K562 (cell line): ENCODE data around the gene RRP9. TPM values are rescaled to one million over a fixed set of nuclear protein-coding genes. Genes with fewer than 3 reads are reported as not detected.

Experiments used
- ATAC-seq: fragments of 200-7000 bp; cut with Tn5 transposase; 3 replicates; pipeline ENCODE4 v1.9.1; 2020; ENCODE audit warnings: moderate library complexity
- BruUV-seq: library from RNA; stranded (reverse); fragments of 400-500 nt; replicated peaks from 2 replicates; lab custom pipeline; 2021; lab: Mats Ljungman, UMichigan
- CTCF ChIA-PET: fragments of 300-600 bp; formaldehyde crosslinking; extraction: SDS; loops from one replicate; lab custom pipeline; 2021; ENCODE audit warnings: low intra/inter-chr PET ratio; lab: Yijun Ruan, JAX
- POLR2A ChIA-PET: fragments of 300-600, 350-650 bp; sonication (Branson Sonifier 250); formaldehyde crosslinking; extraction: SDS; loops from one replicate; lab custom pipeline; 2021; ENCODE audit warnings: antibody characterized with exemption, inconsistent platforms; lab: Yijun Ruan, JAX
- DNase-seq, 4 experiments: peaks; one replicate each; pipeline versions ENCODE4 v3.0.0 to v3.0.0-alpha.2; 2011 to 2018; ENCODE audit warnings: low spot score in 3 of 4, mixed read lengths in 3 of 4; ENCODE audit errors: extremely low read depth in 1 of 4
- FAIRE-seq: peaks from 2 replicates; lab custom pipeline; 2011; peaks lifted over from hg19 to GRCh38; lab: Jason Lieb, UNC
- H2AFZ ChIP-seq: 2 replicates; pipeline ENCODE4 v1.6.0; 2011; ENCODE audit warnings: low read depth, low read length, control low read depth, inconsistent platforms
- H3K27ac ChIP-seq: fragments of 200-600 bp; 3 replicates; pipeline ENCODE4 v1.8.0; 2011; ENCODE audit warnings: low read depth, mild to moderate bottlenecking, control low read depth, inconsistent platforms, low read length, moderate library complexity, mixed read lengths; ENCODE audit errors: extremely low read depth
- H3K27me3 ChIP-seq, 2 experiments: fragments of 300-600 bp in 1 of 2; 2 replicates in 1 of 2; 3 replicates in 1 of 2; pipeline versions ENCODE4 v1.6.0 to v1.8.0; 2011; ENCODE audit warnings: inconsistent platforms in 2 of 2, low read length in 2 of 2, mild to moderate bottlenecking in 1 of 2, mixed read lengths in 1 of 2, moderate library complexity in 1 of 2; ENCODE audit not compliant: control insufficient read depth in 2 of 2, insufficient read depth in 2 of 2
- H3K36me3 ChIP-seq: fragments of 300-600 bp; 3 replicates; pipeline ENCODE4 v1.8.0; 2011; ENCODE audit warnings: mild to moderate bottlenecking, low read length, inconsistent platforms; ENCODE audit not compliant: control insufficient read depth, insufficient read depth
- H3K4me1 ChIP-seq, 2 experiments: fragments of 200-600 bp in 1 of 2; replicated peaks in 1 of 2; 2 replicates in 1 of 2; 3 replicates in 1 of 2; pipeline versions ENCODE4 v1.5.1 to v1.8.0; 2011; ENCODE audit warnings: inconsistent platforms in 2 of 2, low read length in 2 of 2, mild to moderate bottlenecking in 1 of 2, mixed read lengths in 1 of 2, moderate library complexity in 1 of 2; ENCODE audit not compliant: control insufficient read depth in 2 of 2, insufficient read depth in 2 of 2
- H3K4me2 ChIP-seq: 2 replicates; pipeline ENCODE4 v1.6.1; 2011; ENCODE audit warnings: low read length, control low read depth, inconsistent platforms, mixed read lengths; ENCODE audit not compliant: insufficient read depth
- H3K4me3 ChIP-seq: fragments of 200-600 bp; sonication (generic), shearing (Covaris generic); 2 replicates; pipeline ENCODE4 v1.5.1; 2016; ENCODE audit warnings: control low read depth, inconsistent platforms
- H3K79me2 ChIP-seq: fragments of 200-600 bp; 3 replicates; pipeline ENCODE4 v1.8.0; 2011; ENCODE audit warnings: low read length, inconsistent platforms; ENCODE audit not compliant: control insufficient read depth, insufficient read depth
- H3K9ac ChIP-seq, 2 experiments: 2 replicates each; pipeline versions ENCODE4 v1.6.0 to v1.6.1; 2011; ENCODE audit warnings: low read depth in 2 of 2, low read length in 2 of 2, control low read depth in 1 of 2, inconsistent platforms in 1 of 2, mild to moderate bottlenecking in 1 of 2, mixed read lengths in 1 of 2; ENCODE audit not compliant: insufficient read depth in 1 of 2
- H3K9me1 ChIP-seq: one replicate; pipeline ENCODE4 v1.6.0; 2011; ENCODE audit warnings: inconsistent platforms, mild to moderate bottlenecking, low read length, moderate library complexity; ENCODE audit not compliant: control insufficient read depth, insufficient read depth
- H3K9me3 ChIP-seq: replicated peaks from 2 replicates; pipeline ENCODE4 v1.5.1; 2011; ENCODE audit warnings: low read depth, low read length, inconsistent platforms; ENCODE audit not compliant: control insufficient read depth, insufficient read depth
- H4K20me1 ChIP-seq: replicated peaks from 2 replicates; pipeline ENCODE4 v1.6.1; 2011; ENCODE audit warnings: low read length, inconsistent platforms, mixed read lengths; ENCODE audit not compliant: control insufficient read depth, insufficient read depth
- CBX8 ChIP-seq: fragments of 200-600 bp; sonication (generic); IDR thresholded peaks from 2 replicates; pipeline ENCODE4 v1.6.1; 2012; ENCODE audit warnings: borderline replicate concordance, mixed run types, low read depth, mild to moderate bottlenecking, moderate library complexity, mixed read lengths, low read length, control low read depth, inconsistent platforms; ENCODE audit not compliant: poor library complexity, severe bottlenecking; ENCODE audit errors: extremely low read depth
- EZH2 ChIP-seq: IDR thresholded peaks from 2 replicates; pipeline ENCODE4 v1.6.1; 2012; ENCODE audit warnings: low read depth, mild to moderate bottlenecking, inconsistent platforms, low read length, borderline replicate concordance
- GABPB2 ChIP-seq: fragments of 250-450 bp; sonication (Bioruptor Pico); conservative IDR thresholded peaks from 2 replicates; pipeline ENCODE4 v1.5.1; 2021; ENCODE audit warnings: mild to moderate bottlenecking
- HDGF ChIP-seq: fragments of 450-650 bp; IDR thresholded peaks from 2 replicates; pipeline ENCODE4 v1.6.1; 2016
- HNRNPUL1 ChIP-seq: fragments of 200-400 bp; formaldehyde crosslinking; IDR thresholded peaks from 2 replicates; pipeline ENCODE4 v1.6.1; 2017; ENCODE audit warnings: low read length
- IRF2 ChIP-seq: sonication (generic); formaldehyde crosslinking; IDR thresholded peaks from 2 replicates; pipeline ENCODE4 v1.8.1; 2022; ENCODE audit warnings: mild to moderate bottlenecking, missing genetic modification reagents
- KDM4B ChIP-seq, 2 experiments: fragments of 450-650 bp in 1 of 2; sonication (generic) in 1 of 2; IDR thresholded peaks; 2 replicates each; pipeline ENCODE4 v1.6.1; 2016 to 2017; ENCODE audit warnings: borderline replicate concordance in 2 of 2, antibody characterized with exemption in 1 of 2, low read depth in 1 of 2, mild to moderate bottlenecking in 1 of 2
- MYBL2 ChIP-seq, 2 experiments: fragments of 450-650 bp in 1 of 2; sonication (generic) in 1 of 2; formaldehyde crosslinking in 1 of 2; IDR thresholded peaks; 2 replicates each; pipeline versions ENCODE4 v1.6.1 to v1.8.1; 2017 to 2022; ENCODE audit warnings: borderline replicate concordance in 1 of 2, inconsistent platforms in 1 of 2, low read depth in 1 of 2, mild to moderate bottlenecking in 1 of 2, missing genetic modification reagents in 1 of 2, moderate library complexity in 1 of 2
- NELFE ChIP-seq: IDR thresholded peaks from 2 replicates; pipeline ENCODE4 v1.6.1; 2011; ENCODE audit warnings: mild to moderate bottlenecking; ENCODE audit not compliant: insufficient read depth, insufficient read length
- NFE2 ChIP-seq: IDR thresholded peaks from 2 replicates; pipeline ENCODE4 v1.6.1; 2014; ENCODE audit warnings: antibody characterized with exemption, low read depth
- NFRKB ChIP-seq: fragments of 450-650 bp; IDR thresholded peaks from 2 replicates; pipeline ENCODE4 v1.6.1; 2016; ENCODE audit warnings: low read depth
- NFXL1 ChIP-seq: fragments of 450-650 bp; formaldehyde crosslinking; IDR thresholded peaks from 2 replicates; pipeline ENCODE4 v1.4.0; 2021; ENCODE audit warnings: mild to moderate bottlenecking
- SP1 ChIP-seq: sonication (generic); formaldehyde crosslinking; IDR thresholded peaks from 2 replicates; pipeline ENCODE4 v1.8.1; 2022; ENCODE audit warnings: mild to moderate bottlenecking, missing genetic modification reagents
- SRSF9 ChIP-seq: fragments of 200-400 bp; formaldehyde crosslinking; IDR thresholded peaks from 2 replicates; pipeline ENCODE4 v1.6.1; 2017; ENCODE audit warnings: low read depth, low read length, borderline replicate concordance
- SUPT5H ChIP-seq: fragments of 450-650 bp; IDR thresholded peaks from 2 replicates; pipeline ENCODE4 v1.6.1; 2016
- ZNF232 ChIP-seq: sonication (generic); formaldehyde crosslinking; IDR thresholded peaks from 2 replicates; pipeline ENCODE4 v1.8.0; 2022; ENCODE audit warnings: mild to moderate bottlenecking, missing genetic modification reagents
- WGBS: fragments of 100-300 bp; shearing (Covaris generic); methylation state at CpG from one replicate; pipeline ENCODE4 v1.1.6; 2016; ENCODE audit warnings: low coverage, mixed read lengths; ENCODE audit not compliant: insufficient coverage; ENCODE audit errors: missing lambda C conversion rate; 5-methylcytosine and 5-hydroxymethylcytosine counted together
- in situ Hi-C: fragments of 300-500 bp; cut with MboI; formaldehyde crosslinking; loops from 4 replicates; pipeline ENCODE4 v1.15.0; 2018; ENCODE audit warnings: inconsistent platforms, mixed read lengths
- intact Hi-C: fragments of 100-400 bp; cut with micrococcal nuclease; formaldehyde crosslinking; loops from 2 replicates; pipeline ENCODE4 v1.14.2; 2022
- polyA plus RNA-seq, 8 experiments: library from polyadenylated mRNA; depleted of rRNA in 4 of 8; stranded (reverse) in 5 of 8; unstranded in 3 of 8; fragments of >200 nt; fragmentation: Nextera tagmentation in 2 of 8; fragmentation: Illumina TruSeq in 1 of 8; extraction: Ambion mirVana in 2 of 8; extraction: Trizol in 1 of 8; gene quantifications; 2 replicates each; pipeline versions ENCODE4 v1.2.1 to v1.2.3, GENCODE V29; 2011 to 2014; ENCODE audit warnings: inconsistent platforms in 1 of 8, missing spikeins in 1 of 8
- total RNA-seq, 7 experiments: library from RNA; depleted of rRNA in 6 of 7; stranded (reverse); fragments of >200 nt in 6 of 7; fragmentation: Illumina TruSeq in 2 of 7; extraction: Trizol in 2 of 7; gene quantifications; 2 replicates each; pipeline versions ENCODE4 v1.2.1 to v1.2.3, GENCODE V29; 2011 to 2021; ENCODE audit warnings: low replicate concordance in 1 of 7
- TF ChIP-seq, protein P1 (sequence below): fragments of 250-450 bp; sonication (Bioruptor Pico); IDR thresholded peaks from 2 replicates; pipeline ENCODE4 v1.4.0; 2020; ENCODE audit warnings: mild to moderate bottlenecking
- TF ChIP-seq, protein P2 (sequence below): fragments of 450-650 bp; IDR thresholded peaks from 2 replicates; pipeline ENCODE4 v1.6.1; 2017; ENCODE audit warnings: antibody characterized with exemption, mild to moderate bottlenecking

Gene RRP9
- total and polyA plus RNA-seq, 9 of the 15 experiments (the other 6 are each of a cell fraction or from before 2014, with no cell fraction given) = 5.2 to 67.0 (median 45.9) TPM

DNA sequence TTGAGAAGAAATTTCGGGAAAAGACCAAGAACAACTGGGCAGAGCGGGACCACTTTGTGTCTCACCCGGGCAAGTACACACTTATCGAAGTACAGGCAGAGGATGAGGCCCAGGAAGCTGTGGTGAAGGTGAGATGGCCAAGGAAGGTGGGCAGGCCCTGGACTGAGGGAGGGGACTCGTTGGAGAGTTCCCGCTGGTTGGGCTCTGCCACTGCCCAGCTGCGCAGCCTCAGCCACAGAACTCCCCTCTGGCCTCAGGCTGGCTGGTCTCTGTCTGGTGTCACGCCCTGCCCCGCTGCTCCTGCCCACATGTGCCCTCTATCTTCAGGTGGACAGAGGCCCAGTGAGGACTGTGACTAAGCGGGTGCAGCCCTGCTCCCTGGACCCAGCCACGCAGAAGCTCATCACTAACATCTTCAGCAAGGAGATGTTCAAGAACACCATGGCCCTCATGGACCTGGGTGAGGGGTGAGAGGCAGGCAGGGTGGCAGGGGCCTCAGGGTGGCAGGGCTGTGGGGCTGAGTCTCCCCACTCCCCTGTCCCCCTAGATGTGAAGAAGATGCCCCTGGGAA lies 2.8 kb upstream of the RRP9 start:
- Histone ChIP-seq H4K20me1 (no peaks in the 10 kb centered on the region), H3K27ac (no peak overlapping the region), H3K9me3 (no peaks in the 10 kb centered on the region), H3K36me3 (peaks cover 10% of the 10 kb centered on the region; the same call in 1 of the 3 replicates), H3K9me1 (no peaks in the 10 kb centered on the region), H3K27me3 (no peaks in the 10 kb centered on the region), H3K4me2 (no peak overlapping the region), H3K79me2 (peaks cover 22% of the 10 kb centered on the region), H3K9ac (no peak overlapping the region), H2AFZ (no peak overlapping the region), H3K4me3 (no peak overlapping the region), H3K4me1 (peaks cover 15 to 28% of the 10 kb centered on the region in 2 experiments; a peak in 4 of 5 replicates)
- POLR2A ChIA-PET = interaction anchor here (1.0 to 1.1 kb wide), 2 partner anchors 10 to 25 kb away, joined by 3 read pairs; no protein-coding TSS in a partner anchor
- TF ChIP-seq NFE2 (no peak), SRSF9 (no peak), SP1 (CRISPR knock-in tag) (no peak), EZH2 (no peak), ZNF232 (CRISPR knock-in tag) (no peak), KDM4B (IDR thresholded peaks at IDR 0.05; ENCODE audit: borderline replicate concordance in 2 of 2, low read depth in 1 of 2) (no peak), NFXL1 (no peak), HDGF (no peak), MYBL2 (IDR thresholded peaks at IDR 0.05; ENCODE audit: low read depth) (no peak), MYBL2 (CRISPR knock-in tag; IDR thresholded peaks at IDR 0.05; ENCODE audit: borderline replicate concordance) (no peak), HNRNPUL1 (no peak), SUPT5H (no peak), IRF2 (CRISPR knock-in tag) (no peak), NFRKB (no peak), CBX8 (no peak), NELFE (no peak), GABPB2 (CRISPR knock-in tag) (no peak)
- TF ChIP-seq, protein P1, sequence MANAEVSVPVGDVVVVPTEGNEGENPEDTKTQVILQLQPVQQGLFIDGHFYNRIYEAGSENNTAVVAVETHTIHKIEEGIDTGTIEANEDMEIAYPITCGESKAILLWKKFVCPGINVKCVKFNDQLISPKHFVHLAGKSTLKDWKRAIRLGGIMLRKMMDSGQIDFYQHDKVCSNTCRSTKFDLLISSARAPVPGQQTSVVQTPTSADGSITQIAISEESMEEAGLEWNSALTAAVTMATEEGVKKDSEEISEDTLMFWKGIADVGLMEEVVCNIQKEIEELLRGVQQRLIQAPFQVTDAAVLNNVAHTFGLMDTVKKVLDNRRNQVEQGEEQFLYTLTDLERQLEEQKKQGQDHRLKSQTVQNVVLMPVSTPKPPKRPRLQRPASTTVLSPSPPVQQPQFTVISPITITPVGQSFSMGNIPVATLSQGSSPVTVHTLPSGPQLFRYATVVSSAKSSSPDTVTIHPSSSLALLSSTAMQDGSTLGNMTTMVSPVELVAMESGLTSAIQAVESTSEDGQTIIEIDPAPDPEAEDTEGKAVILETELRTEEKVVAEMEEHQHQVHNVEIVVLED (CRISPR knock-in tag) = no peak
- TF ChIP-seq, protein P2, sequence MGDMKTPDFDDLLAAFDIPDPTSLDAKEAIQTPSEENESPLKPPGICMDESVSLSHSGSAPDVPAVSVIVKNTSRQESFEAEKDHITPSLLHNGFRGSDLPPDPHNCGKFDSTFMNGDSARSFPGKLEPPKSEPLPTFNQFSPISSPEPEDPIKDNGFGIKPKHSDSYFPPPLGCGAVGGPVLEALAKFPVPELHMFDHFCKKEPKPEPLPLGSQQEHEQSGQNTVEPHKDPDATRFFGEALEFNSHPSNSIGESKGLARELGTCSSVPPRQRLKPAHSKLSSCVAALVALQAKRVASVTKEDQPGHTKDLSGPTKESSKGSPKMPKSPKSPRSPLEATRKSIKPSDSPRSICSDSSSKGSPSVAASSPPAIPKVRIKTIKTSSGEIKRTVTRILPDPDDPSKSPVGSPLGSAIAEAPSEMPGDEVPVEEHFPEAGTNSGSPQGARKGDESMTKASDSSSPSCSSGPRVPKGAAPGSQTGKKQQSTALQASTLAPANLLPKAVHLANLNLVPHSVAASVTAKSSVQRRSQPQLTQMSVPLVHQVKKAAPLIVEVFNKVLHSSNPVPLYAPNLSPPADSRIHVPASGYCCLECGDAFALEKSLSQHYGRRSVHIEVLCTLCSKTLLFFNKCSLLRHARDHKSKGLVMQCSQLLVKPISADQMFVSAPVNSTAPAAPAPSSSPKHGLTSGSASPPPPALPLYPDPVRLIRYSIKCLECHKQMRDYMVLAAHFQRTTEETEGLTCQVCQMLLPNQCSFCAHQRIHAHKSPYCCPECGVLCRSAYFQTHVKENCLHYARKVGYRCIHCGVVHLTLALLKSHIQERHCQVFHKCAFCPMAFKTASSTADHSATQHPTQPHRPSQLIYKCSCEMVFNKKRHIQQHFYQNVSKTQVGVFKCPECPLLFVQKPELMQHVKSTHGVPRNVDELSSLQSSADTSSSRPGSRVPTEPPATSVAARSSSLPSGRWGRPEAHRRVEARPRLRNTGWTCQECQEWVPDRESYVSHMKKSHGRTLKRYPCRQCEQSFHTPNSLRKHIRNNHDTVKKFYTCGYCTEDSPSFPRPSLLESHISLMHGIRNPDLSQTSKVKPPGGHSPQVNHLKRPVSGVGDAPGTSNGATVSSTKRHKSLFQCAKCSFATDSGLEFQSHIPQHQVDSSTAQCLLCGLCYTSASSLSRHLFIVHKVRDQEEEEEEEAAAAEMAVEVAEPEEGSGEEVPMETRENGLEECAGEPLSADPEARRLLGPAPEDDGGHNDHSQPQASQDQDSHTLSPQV = no peak
- CTCF ChIA-PET = no interaction called here
- DNase-seq (no peak), ATAC-seq (no peak), FAIRE-seq (no peak)
- intact Hi-C loops = loop anchor here (5.0 kb wide), 1 partner anchor 198 kb away; no protein-coding TSS in a partner anchor
- 75% methylated on average over 9 of the region's 11 CpGs for WGBS
- BruUV-seq = no TSS peak
- in situ Hi-C loops = no loop called here
